Measurements from ENCODE around the gene RTRAF.

The RTRAF gene

GRCh38 chr14:51993285-51993920 lies 4.1 kb downstream of the RTRAF start:
- no peak for DNase-seq (ENCODE audit: low read depth in 2 of 2)

- no peak for DNase-seq (ENCODE audit: low read depth in 2 of 2)
Observed at GRCh38 chr14:51996148-51996746, 6.9 kb downstream of the RTRAF start.

- no peak for DNase-seq (ENCODE audit: low read depth in 2 of 2)
Observed at GRCh38 chr14:51998348-51998747, 9.0 kb downstream of the RTRAF start.

GRCh38 chr14:51999084-51999483 lies 9.7 kb downstream of the RTRAF start:
- DNase-seq (ENCODE audit: low read depth in 2 of 2): no peak

GRCh38 chr14:52000019-52000582 lies 10.8 kb downstream of the RTRAF start:
- no peak for DNase-seq (ENCODE audit: low read depth in 2 of 2)

- DNase-seq (ENCODE audit: low read depth in 2 of 2): no peak
Observed at GRCh38 chr14:52000696-52001095, 11.3 kb downstream of the RTRAF start.

- DNase-seq (ENCODE audit: low read depth in 2 of 2): no peak
Observed at GRCh38 chr14:52002542-52002941, 13.2 kb downstream of the RTRAF start.

- DNase-seq (ENCODE audit: low read depth in 2 of 2): no peak
Observed at GRCh38 chr14:52003324-52003723, 14.0 kb downstream of the RTRAF start.

- no peak for DNase-seq (ENCODE audit: low read depth in 2 of 2)
Observed at GRCh38 chr14:52005625-52006024, 16.3 kb downstream of the RTRAF start.

- no peak for DNase-seq (ENCODE audit: low read depth in 2 of 2)
Observed at GRCh38 chr14:52006361-52006760, 17.0 kb downstream of the RTRAF start.

- DNase-seq (ENCODE audit: low read depth in 2 of 2): no peak
Observed at GRCh38 chr14:52007211-52007610, 17.9 kb downstream of the RTRAF start.

- no peak for DNase-seq (ENCODE audit: low read depth in 2 of 2)
Observed at GRCh38 chr14:52007637-52008036, 18.3 kb downstream of the RTRAF start.

GRCh38 chr14:52008136-52008535 lies 18.8 kb downstream of the RTRAF start:
- DNase-seq (ENCODE audit: low read depth in 2 of 2): no peak

GRCh38 chr14:52010173-52010693 lies 20.9 kb downstream of the RTRAF start:
- no peak for DNase-seq (ENCODE audit: low read depth in 2 of 2)

- DNase-seq (ENCODE audit: low read depth in 2 of 2): no peak
Observed at GRCh38 chr14:52011523-52011922, 22.2 kb downstream of the RTRAF start.

GRCh38 chr14:52012635-52013034 lies 23.3 kb downstream of the RTRAF start:
- no peak for DNase-seq (ENCODE audit: low read depth in 2 of 2)

GRCh38 chr14:52013984-52014600 lies 24.7 kb downstream of the RTRAF start:
- no peak for DNase-seq (ENCODE audit: low read depth in 2 of 2)

- DNase-seq (ENCODE audit: low read depth in 2 of 2): no peak
Observed at GRCh38 chr14:52014601-52015267, 25.4 kb downstream of the RTRAF start.

- DNase-seq (ENCODE audit: low read depth in 2 of 2): no peak
Observed at GRCh38 chr14:52015411-52016030, 26.2 kb downstream of the RTRAF start.

GRCh38 chr14:52018252-52018651 lies 28.9 kb downstream of the RTRAF start:
- DNase-seq (ENCODE audit: low read depth in 2 of 2): no peak

- no peak for DNase-seq (ENCODE audit: low read depth in 2 of 2)
Observed at GRCh38 chr14:52018970-52019369, 29.6 kb downstream of the RTRAF start.
